Duodenal mucosa (tissue), 2 donors: ENCODE data around the gene DENND1B.

Experiments used
- H3K27ac ChIP-seq: one replicate; pipeline ENCODE4 v1.7.0; 2013; ENCODE audit warnings: low read depth, low read length
- H3K27me3 ChIP-seq, 2 donors: one replicate each; pipeline ENCODE4 v1.7.0; 2013; ENCODE audit warnings: low read length in 2 of 2, control low read depth in 1 of 2; ENCODE audit not compliant: insufficient read depth in 2 of 2, control insufficient read depth in 1 of 2
- H3K36me3 ChIP-seq, 2 donors: one replicate each; pipeline ENCODE4 v1.7.0; 2013; ENCODE audit warnings: low read length in 2 of 2, control low read depth in 1 of 2; ENCODE audit not compliant: insufficient read depth in 2 of 2, control insufficient read depth in 1 of 2
- H3K4me1 ChIP-seq, 2 donors: one replicate each; pipeline ENCODE4 v1.7.0; 2013; ENCODE audit warnings: low read length in 2 of 2, control low read depth in 1 of 2; ENCODE audit not compliant: insufficient read depth in 2 of 2, control insufficient read depth in 1 of 2
- H3K4me3 ChIP-seq, 2 donors: one replicate each; pipeline ENCODE4 v1.7.0; 2013; ENCODE audit warnings: low read length in 2 of 2, low read depth in 1 of 2
- H3K9ac ChIP-seq, 2 donors: one replicate each; pipeline ENCODE4 v1.7.0; 2013; ENCODE audit warnings: low read length in 2 of 2, low read depth in 1 of 2
- H3K9me3 ChIP-seq, 2 donors: one replicate each; pipeline ENCODE4 v1.7.0; 2013; ENCODE audit warnings: low read length in 2 of 2, control low read depth in 1 of 2; ENCODE audit not compliant: control insufficient read depth in 1 of 2

DENND1B gene

DNA sequence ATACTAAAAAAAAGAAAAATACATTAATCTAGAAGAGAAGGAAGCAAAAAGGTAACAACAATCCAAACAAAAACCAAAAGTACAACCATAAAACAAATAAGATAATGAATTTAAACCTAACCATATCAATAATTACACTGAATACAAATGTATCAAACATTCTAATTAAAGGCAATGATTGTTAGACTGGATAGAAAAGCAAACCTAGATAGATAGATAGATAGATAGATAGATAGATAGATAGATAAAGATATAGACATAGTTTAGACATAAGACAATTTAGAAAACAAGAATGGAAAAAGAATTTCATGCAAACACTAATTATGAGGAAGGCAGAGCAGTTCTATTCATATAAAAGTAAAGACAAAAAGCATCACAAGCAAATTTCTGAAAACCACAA, 24.9 kb downstream of the DENND1B start:
- no peak overlapping the region for H3K4me3 ChIP-seq

GRCh38 chr1:197745911-197746310, 29.4 kb downstream of the DENND1B start:
- H3K27ac ChIP-seq, result no peak overlapping the region
- peaks cover 0 to 3% of the 10 kb centered on the region in 2 donors for H3K36me3 ChIP-seq
- no peaks in the 10 kb centered on the region for H3K9me3 ChIP-seq
- no peaks in the 10 kb centered on the region for H3K27me3 ChIP-seq
- no peaks in the 10 kb centered on the region for H3K4me1 ChIP-seq
- no peak overlapping the region for H3K9ac ChIP-seq
- no peak overlapping the region for H3K4me3 ChIP-seq

More for the DNA sequence above, 24.9 kb downstream of the DENND1B start:
- Histone ChIP-seq H3K27ac (no peak overlapping the region), H3K27me3 (no peaks in the 10 kb centered on the region), H3K9me3 (no peaks in the 10 kb centered on the region), H3K9ac (no peak overlapping the region), H3K4me1 (no peaks in the 10 kb centered on the region), H3K36me3 (peaks cover 0 to 7% of the 10 kb centered on the region in 2 donors)

GRCh38 chr1:197744979-197745378, 30.3 kb downstream of the DENND1B start:
- H3K27ac ChIP-seq, result no peak overlapping the region
- H3K27me3 ChIP-seq, result no peaks in the 10 kb centered on the region
- H3K4me3 ChIP-seq, result no peak overlapping the region
- H3K9ac ChIP-seq, result no peak overlapping the region
- peaks cover 0 to 3% of the 10 kb centered on the region in 2 donors for H3K36me3 ChIP-seq
- H3K9me3 ChIP-seq, result no peaks in the 10 kb centered on the region
- H3K4me1 ChIP-seq, result no peaks in the 10 kb centered on the region

DNA sequence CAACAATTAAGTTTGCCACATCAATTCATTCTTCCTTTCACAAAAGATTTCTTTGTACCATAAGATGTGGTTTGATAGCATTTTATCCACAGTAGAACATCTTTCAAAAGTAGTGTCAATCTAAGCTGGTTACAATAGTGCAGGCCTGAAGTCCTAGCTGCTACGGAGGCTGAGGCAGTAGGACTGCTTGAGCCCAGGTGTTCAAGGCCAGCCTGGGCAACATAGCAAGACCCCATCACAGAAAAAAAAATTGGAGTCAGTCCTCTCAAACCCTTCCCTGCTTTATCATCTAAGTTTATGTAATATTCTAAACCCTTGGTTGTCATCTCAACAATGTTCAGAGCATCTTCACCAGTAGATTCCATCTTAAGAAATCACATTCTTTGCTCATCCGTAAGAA, 31.7 kb downstream of the DENND1B start:
- Histone ChIP-seq H3K9ac (no peak overlapping the region), H3K27ac (no peak overlapping the region), H3K36me3 (no peaks in the 10 kb centered on the region), H3K4me3 (no peak overlapping the region), H3K27me3 (no peaks in the 10 kb centered on the region), H3K9me3 (no peaks in the 10 kb centered on the region), H3K4me1 (no peaks in the 10 kb centered on the region)

DNA sequence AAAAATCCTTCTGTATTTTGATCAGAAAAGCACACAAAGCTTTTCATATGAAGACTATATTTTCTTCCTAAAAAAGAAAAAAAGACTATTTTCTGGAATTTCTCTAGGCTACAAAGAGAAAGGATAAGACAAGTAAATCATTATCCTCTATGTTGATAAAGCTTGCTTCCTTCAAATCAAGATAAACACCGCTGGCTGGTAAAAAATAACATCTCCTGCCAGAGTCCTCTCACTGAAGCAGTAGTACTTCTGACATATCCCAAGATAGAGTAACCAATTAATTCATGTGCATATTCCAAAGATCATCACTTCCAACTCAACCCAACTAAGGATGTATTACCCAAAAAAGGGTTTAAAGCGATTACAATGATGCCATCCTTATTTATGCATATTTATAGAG, 34.3 kb downstream of the DENND1B start:
- H3K4me1 ChIP-seq, result no peaks in the 10 kb centered on the region
- H3K9me3 ChIP-seq, result no peaks in the 10 kb centered on the region
- no peak overlapping the region for H3K27ac ChIP-seq
- no peak overlapping the region for H3K4me3 ChIP-seq
- H3K36me3 ChIP-seq, result no peaks in the 10 kb centered on the region
- H3K9ac ChIP-seq, result no peak overlapping the region
- no peaks in the 10 kb centered on the region for H3K27me3 ChIP-seq

GRCh38 chr1:197738927-197739326, 36.4 kb downstream of the DENND1B start:
- no peaks in the 10 kb centered on the region for H3K9me3 ChIP-seq
- no peaks in the 10 kb centered on the region for H3K27me3 ChIP-seq
- H3K4me3 ChIP-seq, result no peak overlapping the region
- H3K9ac ChIP-seq, result no peak overlapping the region
- H3K27ac ChIP-seq, result no peak overlapping the region
- H3K4me1 ChIP-seq, result no peaks in the 10 kb centered on the region
- no peaks in the 10 kb centered on the region for H3K36me3 ChIP-seq

GRCh38 chr1:197737916-197738315, 37.4 kb downstream of the DENND1B start:
- Histone ChIP-seq H3K36me3 (peaks cover 0 to 3% of the 10 kb centered on the region in 2 donors), H3K9me3 (no peaks in the 10 kb centered on the region), H3K9ac (no peak overlapping the region), H3K27ac (no peak overlapping the region), H3K4me3 (no peak overlapping the region), H3K4me1 (no peaks in the 10 kb centered on the region), H3K27me3 (no peaks in the 10 kb centered on the region)

- no peaks in the 10 kb centered on the region for H3K4me1 ChIP-seq
- H3K4me3 ChIP-seq, result no peak overlapping the region
- H3K36me3 ChIP-seq, result peaks cover 3% of the 10 kb centered on the region in 2 donors
- H3K9ac ChIP-seq, result no peak overlapping the region
- H3K9me3 ChIP-seq, result no peaks in the 10 kb centered on the region
- no peaks in the 10 kb centered on the region for H3K27me3 ChIP-seq
- H3K27ac ChIP-seq, result no peak overlapping the region
These were observed 38.6 kb downstream of the DENND1B start for GRCh38 chr1:197736685-197737084.

DNA sequence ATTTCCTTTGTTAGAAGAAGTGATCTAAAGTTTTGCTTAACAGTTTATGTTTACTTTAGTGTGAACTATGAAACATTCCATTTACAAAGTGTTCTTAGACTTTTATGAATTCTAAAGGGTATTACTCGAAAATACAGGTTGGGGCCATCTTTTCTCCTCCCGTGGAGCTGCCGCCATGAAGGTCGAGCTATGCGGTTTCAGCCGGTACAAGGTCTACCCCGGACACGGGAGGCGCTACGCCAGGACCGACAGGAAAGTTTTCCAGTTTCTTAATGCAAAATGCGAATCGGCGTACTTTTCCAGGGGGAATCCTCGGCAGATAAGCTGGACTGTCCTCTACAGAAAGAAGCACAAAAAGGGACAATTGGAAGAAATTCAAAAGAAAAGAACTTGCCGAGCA, 39.8 kb downstream of the DENND1B start:
- H3K36me3 ChIP-seq, result peaks cover 3% of the 10 kb centered on the region in 2 donors
- no peak overlapping the region for H3K4me3 ChIP-seq
- no peak overlapping the region for H3K27ac ChIP-seq
- no peaks in the 10 kb centered on the region for H3K4me1 ChIP-seq
- H3K27me3 ChIP-seq, result no peaks in the 10 kb centered on the region
- H3K9me3 ChIP-seq, result no peaks in the 10 kb centered on the region
- H3K9ac ChIP-seq, result no peak overlapping the region

- Histone ChIP-seq H3K9ac (no peak overlapping the region), H3K27me3 (no peaks in the 10 kb centered on the region), H3K9me3 (no peaks in the 10 kb centered on the region), H3K36me3 (peaks cover 3% of the 10 kb centered on the region in 2 donors), H3K4me3 (no peak overlapping the region), H3K27ac (no peak overlapping the region), H3K4me1 (no peaks in the 10 kb centered on the region)
These were observed 42.0 kb downstream of the DENND1B start for GRCh38 chr1:197733324-197733723.

DNA sequence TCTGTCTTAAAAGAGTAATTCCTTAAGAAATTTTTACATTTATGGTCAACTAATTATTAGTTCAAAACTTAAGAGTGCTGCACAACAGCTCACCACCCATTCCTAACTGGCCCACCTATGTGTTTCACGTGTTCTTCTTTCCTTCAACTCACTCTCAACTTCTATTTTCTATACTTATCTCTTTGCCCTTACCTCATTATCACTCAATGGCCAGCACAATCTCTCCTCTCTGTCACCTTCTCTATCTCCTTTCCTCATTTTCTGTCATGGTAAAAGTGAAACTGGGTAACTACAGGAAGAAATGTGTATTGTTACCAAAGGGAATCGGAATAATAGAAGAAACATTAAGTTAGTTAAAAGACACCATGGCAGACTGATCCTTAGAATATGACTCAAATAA, 43.1 kb downstream of the DENND1B start:
- no peak overlapping the region for H3K4me3 ChIP-seq
- H3K27ac ChIP-seq, result no peak overlapping the region
- no peak overlapping the region for H3K9ac ChIP-seq
- H3K9me3 ChIP-seq, result no peaks in the 10 kb centered on the region
- H3K36me3 ChIP-seq, result peaks cover 3% of the 10 kb centered on the region in 2 donors
- H3K4me1 ChIP-seq, result no peaks in the 10 kb centered on the region
- no peaks in the 10 kb centered on the region for H3K27me3 ChIP-seq
